KOPT-K1 (cell line): ENCODE measurements around the gene ICE2.

Source experiments
- H3K27ac ChIP-seq: fragments of 200-600 bp; sonication (generic); 2 replicates; pipeline ENCODE4 v1.5.1; 2016; ENCODE audit warnings: antibody characterized with exemption, mild to moderate bottlenecking, low read depth, low read length; ENCODE audit not compliant: poor library complexity, severe bottlenecking
- H3K36me3 ChIP-seq: fragments of 200-600 bp; sonication (generic); 2 replicates; pipeline ENCODE4 v1.5.1; 2017; ENCODE audit warnings: antibody characterized with exemption, mild to moderate bottlenecking, low read length, moderate library complexity; ENCODE audit not compliant: insufficient read depth
- H3K9me3 ChIP-seq: fragments of 200-600 bp; sonication (generic); 2 replicates; pipeline ENCODE4 v1.5.1; 2017; ENCODE audit warnings: antibody characterized with exemption, low read length, mild to moderate bottlenecking; ENCODE audit not compliant: insufficient read depth, poor library complexity, severe bottlenecking

ICE2 gene

DNA sequence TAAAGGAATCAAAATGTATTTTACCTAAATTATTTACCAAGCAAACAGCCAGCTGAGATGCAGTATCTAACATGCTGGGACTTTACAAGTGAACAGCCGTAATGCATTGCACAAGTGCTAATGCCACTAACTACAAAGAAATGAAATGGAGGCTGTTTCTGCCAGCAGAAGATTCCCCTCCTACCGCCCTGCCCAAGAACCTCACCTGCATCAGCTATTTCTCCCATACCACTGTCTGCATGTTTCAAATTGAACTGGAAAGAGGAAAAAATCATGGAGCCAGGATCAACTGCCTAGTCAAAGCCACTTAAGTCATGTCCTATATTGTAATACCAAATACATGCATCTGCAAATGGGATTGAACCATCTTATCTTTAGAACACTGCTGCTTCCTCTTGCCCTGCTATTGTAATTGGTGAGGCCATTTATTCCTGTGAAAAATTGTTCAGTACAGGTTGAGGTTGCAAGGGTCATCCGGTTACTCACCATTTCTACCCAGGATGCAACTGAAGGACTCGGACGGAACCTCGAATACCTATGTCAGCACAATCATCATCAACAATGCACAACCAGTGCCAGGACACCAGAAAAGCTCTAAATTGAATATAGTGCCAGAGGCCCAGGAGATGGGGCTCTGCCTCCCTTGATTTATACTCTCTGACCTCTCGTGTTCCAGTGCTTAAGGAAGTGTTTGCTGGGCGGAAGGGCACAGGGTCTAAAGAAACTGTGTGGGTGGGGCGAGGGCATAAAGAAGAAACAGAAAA lies 108.7 kb downstream of the ICE2 start:
- Histone ChIP-seq H3K36me3 (no peaks in the 10 kb centered on the region), H3K27ac (no peak overlapping the region)

DNA sequence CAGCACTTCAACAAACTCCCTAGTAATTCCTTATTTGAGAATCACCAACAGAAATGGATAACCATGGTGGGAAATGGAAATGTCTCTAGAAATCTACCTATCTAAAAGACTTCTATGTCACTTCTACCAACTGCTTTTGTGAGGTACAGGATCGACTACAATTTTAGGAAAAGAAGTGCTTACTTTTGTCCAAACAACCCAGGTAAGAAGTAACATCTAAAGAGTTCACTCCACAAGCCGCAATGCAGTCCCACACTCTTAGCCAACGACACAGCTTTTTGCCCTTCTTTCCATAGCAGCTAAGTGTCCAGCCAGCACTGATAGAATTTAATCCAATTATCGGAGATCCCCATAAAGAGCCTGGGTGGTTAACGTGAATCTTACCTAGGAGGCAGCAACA lies 109.2 kb downstream of the ICE2 start:
- Histone ChIP-seq H3K9me3 (no peaks in the 10 kb centered on the region), H3K36me3 (no peaks in the 10 kb centered on the region), H3K27ac (no peak overlapping the region)

More for the DNA sequence above, 108.7 kb downstream of the ICE2 start:
- H3K9me3 ChIP-seq: no peaks in the 10 kb centered on the region
